ENCODE results near the gene SMLR1.

The SMLR1 gene

DNA sequence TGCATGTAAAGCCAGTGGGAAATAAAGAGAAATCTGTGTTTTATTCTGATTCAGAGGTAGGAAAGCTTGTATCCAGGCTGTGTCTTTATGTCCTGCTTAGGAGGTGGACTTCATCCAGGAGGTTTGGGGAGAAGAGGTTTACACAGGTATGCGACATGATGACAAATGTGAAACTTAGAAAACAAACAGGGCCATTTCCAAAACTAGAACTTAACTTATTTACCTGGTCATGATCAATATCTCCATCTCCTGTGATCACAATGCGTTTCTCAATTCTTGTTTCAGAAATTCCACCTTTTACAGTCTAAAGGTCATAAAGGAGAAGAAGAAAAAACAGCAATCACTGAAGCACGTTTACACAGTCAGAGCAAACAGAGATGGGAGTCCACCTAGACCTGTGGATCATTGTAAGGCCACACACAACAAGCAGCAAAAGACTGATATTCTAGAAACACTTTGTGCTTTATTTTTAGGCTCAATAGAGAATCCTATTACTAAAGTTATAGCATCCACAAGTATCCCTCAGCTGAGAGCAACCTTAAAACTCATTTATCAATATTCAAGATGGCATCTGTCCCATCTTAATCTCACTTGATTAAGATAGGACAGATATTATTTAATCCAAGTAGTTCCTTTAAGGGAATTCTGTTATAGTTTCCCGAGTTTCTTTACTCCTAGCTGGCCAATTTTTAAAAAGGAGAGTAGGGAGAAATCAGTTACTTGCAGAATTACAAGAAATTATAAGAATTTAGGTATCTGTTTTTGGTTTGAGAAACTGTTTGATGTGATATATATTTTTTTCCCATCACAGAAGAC lies 36.4 kb downstream of the SMLR1 start:
- Histone ChIP-seq H3K27me3 (ENCODE audit: control insufficient read depth, insufficient read depth, low read length) (no peaks in the 10 kb centered on the region), H3K4me3 (ENCODE audit: low read length) (no peak overlapping the region), H3K36me3 (ENCODE audit: control insufficient read depth, insufficient read depth, low read length) (no peaks in the 10 kb centered on the region), H3K9ac (ENCODE audit: low read length) (no peak overlapping the region), H3K9me3 (ENCODE audit: control insufficient read depth, low read length) (no peaks in the 10 kb centered on the region), H3K4me1 (ENCODE audit: control insufficient read depth, insufficient read depth, low read length) (no peaks in the 10 kb centered on the region)

DNA sequence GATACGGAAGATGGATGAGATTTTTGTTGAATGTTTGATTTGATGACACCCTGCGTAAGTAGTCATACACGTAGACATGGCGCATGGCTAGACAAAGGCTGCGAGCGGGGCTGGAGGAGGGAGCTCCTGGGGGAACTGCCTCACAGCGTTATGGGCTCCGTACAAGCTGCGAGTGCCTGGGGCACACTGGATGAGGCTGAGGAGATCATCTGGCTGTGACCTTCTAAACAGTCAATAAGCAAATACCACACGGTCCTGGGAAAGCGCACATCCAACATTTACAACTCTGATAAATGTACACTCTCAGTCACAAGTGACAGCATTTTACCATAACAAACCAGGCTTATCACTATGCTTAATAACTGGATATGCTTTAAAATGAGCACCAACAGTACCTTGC lies 37.1 kb downstream of the SMLR1 start:
- Histone ChIP-seq H3K9me3 (ENCODE audit: control insufficient read depth, low read length) (no peaks in the 10 kb centered on the region), H3K36me3 (ENCODE audit: control insufficient read depth, insufficient read depth, low read length) (no peaks in the 10 kb centered on the region)

DNA sequence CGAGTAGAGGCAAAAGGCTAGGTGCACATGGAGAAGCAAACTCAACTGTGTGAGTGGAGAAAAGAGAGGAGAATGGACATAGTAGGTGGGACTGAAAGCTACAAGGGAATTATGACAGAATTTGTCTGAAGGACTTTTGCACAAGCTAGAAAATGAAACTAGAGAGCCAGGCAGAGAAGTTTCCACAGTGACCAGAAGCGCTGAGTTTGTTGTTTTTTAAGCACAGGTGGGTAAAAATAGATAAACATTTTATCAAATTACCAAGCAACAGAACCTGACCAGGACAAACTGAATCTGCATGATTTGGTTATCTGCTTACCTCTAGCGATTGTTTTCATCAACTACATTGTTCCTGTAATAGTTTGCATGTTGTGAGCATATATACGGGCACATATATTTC lies 38.6 kb downstream of the SMLR1 start:
- Histone ChIP-seq H3K27me3 (ENCODE audit: control insufficient read depth, insufficient read depth, low read length) (no peaks in the 10 kb centered on the region), H3K36me3 (ENCODE audit: control insufficient read depth, insufficient read depth, low read length) (no peaks in the 10 kb centered on the region), H3K4me3 (ENCODE audit: low read length) (no peak overlapping the region), H3K9me3 (ENCODE audit: control insufficient read depth, low read length) (no peaks in the 10 kb centered on the region), H3K4me1 (ENCODE audit: control insufficient read depth, insufficient read depth, low read length) (no peaks in the 10 kb centered on the region), H3K9ac (ENCODE audit: low read length) (no peak overlapping the region)

More for the DNA sequence above, 37.1 kb downstream of the SMLR1 start:
- Histone ChIP-seq H3K27me3 (ENCODE audit: control insufficient read depth, insufficient read depth, low read length) (no peaks in the 10 kb centered on the region), H3K9ac (ENCODE audit: low read length) (no peak overlapping the region), H3K4me1 (ENCODE audit: control insufficient read depth, insufficient read depth, low read length) (no peaks in the 10 kb centered on the region), H3K4me3 (ENCODE audit: low read length) (no peak overlapping the region)

DNA sequence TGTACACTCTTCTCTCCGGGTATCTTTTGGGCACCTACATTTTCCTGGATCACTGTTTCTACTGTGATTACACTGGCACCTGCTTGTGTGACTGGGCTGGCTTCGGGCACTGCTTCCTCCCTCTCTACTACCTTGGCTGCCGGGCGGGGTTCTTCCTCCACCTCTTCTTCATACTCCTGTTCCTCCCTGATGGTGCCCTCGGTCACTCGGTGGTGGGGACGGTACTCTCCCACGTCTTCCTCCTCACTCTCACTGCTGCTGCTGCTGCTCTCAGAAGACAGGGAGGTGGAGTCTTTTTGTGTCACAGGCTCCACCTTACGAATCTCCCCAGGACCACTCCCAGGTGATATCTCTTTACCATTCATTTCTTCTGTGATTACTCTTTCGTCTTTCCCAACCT lies 42.5 kb downstream of the SMLR1 start:
- Histone ChIP-seq H3K9ac (ENCODE audit: low read length) (no peak overlapping the region), H3K36me3 (ENCODE audit: control insufficient read depth, insufficient read depth, low read length) (no peaks in the 10 kb centered on the region), H3K9me3 (ENCODE audit: control insufficient read depth, low read length) (no peaks in the 10 kb centered on the region), H3K27me3 (ENCODE audit: control insufficient read depth, insufficient read depth, low read length) (no peaks in the 10 kb centered on the region), H3K4me1 (ENCODE audit: control insufficient read depth, insufficient read depth, low read length) (no peaks in the 10 kb centered on the region), H3K4me3 (ENCODE audit: low read length) (no peak overlapping the region)

DNA sequence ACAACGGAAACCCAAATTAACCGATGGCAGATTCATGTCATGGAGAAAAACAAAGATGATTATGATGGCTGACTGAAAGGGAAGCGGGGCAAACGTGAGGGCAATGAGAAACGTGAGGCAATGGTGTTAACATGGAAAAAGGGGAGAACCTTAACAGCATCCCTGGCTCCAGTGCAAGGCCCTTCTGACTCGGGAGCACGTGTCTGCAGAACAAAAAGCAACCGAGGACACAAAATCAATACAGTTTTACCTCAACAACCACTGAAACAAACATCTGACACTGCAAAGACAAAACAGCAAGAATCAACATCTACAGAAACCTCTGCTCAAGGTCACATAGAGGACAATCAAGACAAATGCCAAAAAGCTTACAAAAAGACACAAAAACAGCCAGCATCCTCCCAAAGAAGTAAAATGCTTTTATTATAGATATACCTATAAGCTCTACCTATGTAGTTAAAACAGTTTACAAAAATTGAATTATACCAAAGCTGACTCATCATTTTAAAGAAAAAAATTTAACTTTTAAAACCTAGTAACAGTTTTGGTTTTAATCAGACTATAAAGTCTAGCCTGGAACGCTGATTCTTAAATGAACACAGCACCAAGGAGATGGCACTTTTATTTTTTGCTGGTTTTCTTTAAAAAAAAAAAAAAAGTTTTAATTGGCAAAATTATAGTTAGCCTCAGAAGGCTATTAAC lies 43.1 kb downstream of the SMLR1 start:
- Histone ChIP-seq H3K9me3 (ENCODE audit: control insufficient read depth, low read length) (no peaks in the 10 kb centered on the region), H3K4me3 (ENCODE audit: low read length) (no peak overlapping the region), H3K4me1 (ENCODE audit: control insufficient read depth, insufficient read depth, low read length) (no peaks in the 10 kb centered on the region), H3K36me3 (ENCODE audit: control insufficient read depth, insufficient read depth, low read length) (no peaks in the 10 kb centered on the region), H3K9ac (ENCODE audit: low read length) (no peak overlapping the region), H3K27me3 (ENCODE audit: control insufficient read depth, insufficient read depth, low read length) (no peaks in the 10 kb centered on the region)

DNA sequence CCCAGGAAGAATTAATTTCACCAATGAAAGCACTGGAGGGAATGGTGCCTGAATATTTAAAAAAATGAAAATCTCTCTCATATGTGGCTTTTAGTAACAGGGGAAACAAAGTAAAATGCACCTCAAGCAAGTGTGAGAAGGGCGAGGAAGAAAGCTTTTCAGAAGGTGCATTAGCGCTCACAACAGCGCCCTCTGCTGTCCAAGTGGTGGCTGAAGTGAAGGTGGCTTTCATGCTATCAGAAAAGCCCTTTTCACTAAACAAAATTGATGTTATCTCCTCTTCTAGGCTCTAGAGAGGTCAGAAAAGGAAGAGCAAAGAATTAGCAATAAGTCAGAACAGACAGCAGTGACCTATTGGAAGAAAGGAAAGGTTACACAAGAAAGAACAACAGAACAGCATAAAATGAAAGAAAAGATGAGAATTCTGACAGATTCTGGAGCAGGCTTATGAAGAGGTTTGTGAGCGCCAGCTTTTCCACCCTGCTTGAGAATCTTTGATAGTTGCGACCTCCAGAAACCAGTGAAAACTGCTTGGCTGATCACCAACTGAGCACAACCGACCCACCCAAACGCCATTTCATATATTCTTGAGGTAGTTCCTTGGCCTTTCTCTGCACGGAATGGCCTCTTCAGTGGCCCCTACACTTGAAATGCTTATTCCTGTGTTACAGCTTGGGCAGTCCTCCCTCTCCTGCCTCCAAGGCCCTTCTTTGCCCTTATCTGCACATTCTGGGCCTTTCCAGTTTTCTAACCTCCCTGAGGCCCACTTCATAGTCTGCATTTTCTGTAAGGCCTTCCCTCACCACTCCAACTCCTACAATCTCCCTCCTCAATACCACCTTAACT lies 45.3 kb downstream of the SMLR1 start:
- no peaks in the 10 kb centered on the region for H3K36me3 ChIP-seq (ENCODE audit: control insufficient read depth, insufficient read depth, low read length)
- H3K9me3 ChIP-seq (ENCODE audit: control insufficient read depth, low read length) = no peaks in the 10 kb centered on the region
- H3K4me1 ChIP-seq (ENCODE audit: control insufficient read depth, insufficient read depth, low read length) = no peaks in the 10 kb centered on the region
- H3K27me3 ChIP-seq (ENCODE audit: control insufficient read depth, insufficient read depth, low read length) = no peaks in the 10 kb centered on the region
- H3K4me3 ChIP-seq (ENCODE audit: low read length) = no peak overlapping the region
- no peak overlapping the region for H3K9ac ChIP-seq (ENCODE audit: low read length)

DNA sequence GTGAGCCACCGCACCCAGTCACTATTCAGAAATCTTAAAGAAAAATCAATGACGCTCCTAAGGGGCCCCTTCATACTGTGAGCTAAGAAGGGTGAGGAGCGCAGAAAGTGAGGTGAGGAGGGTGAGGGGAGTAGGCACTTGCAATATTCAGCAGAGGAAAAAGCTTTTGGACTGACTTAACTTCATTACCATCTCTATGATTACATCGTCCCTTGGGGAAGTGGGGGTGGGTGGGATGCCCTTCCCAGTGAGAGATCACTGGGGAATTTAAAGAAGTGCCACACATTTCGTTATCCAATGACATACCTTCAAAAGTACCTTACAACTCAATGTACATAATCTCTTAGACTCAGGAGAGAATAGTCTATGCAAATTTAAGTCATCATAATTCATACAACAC lies 46.5 kb downstream of the SMLR1 start:
- H3K9me3 ChIP-seq (ENCODE audit: control insufficient read depth, low read length) = no peaks in the 10 kb centered on the region

DNA sequence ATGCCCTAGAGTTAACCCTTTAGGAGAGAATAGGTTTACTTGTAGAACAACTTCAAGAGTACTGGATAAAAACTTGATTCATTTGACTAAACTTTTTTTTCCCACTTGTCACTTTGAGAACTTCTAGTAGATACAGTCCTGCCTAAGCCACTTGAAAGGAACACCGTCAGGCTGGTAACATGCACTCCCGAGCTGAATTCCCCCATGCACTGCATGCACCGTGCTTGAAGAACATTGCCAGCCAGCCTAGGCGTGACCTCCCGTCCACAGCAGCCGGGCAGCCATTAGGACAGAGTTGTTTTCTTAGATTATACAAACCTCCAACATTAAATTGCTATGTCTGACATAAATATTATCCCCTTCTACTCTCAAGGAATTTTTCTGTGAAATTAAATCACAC lies 52.6 kb downstream of the SMLR1 start:
- Histone ChIP-seq H3K9ac (ENCODE audit: low read length) (no peak overlapping the region), H3K4me3 (ENCODE audit: low read length) (no peak overlapping the region), H3K36me3 (ENCODE audit: control insufficient read depth, insufficient read depth, low read length) (no peaks in the 10 kb centered on the region), H3K27me3 (ENCODE audit: control insufficient read depth, insufficient read depth, low read length) (no peaks in the 10 kb centered on the region), H3K9me3 (ENCODE audit: control insufficient read depth, low read length) (no peaks in the 10 kb centered on the region), H3K4me1 (ENCODE audit: control insufficient read depth, insufficient read depth, low read length) (peaks cover 8% of the 10 kb centered on the region)

More for the DNA sequence above, 46.5 kb downstream of the SMLR1 start:
- no peak overlapping the region for H3K4me3 ChIP-seq (ENCODE audit: low read length)
- H3K9ac ChIP-seq (ENCODE audit: low read length) = no peak overlapping the region
- H3K36me3 ChIP-seq (ENCODE audit: control insufficient read depth, insufficient read depth, low read length) = no peaks in the 10 kb centered on the region
- H3K27me3 ChIP-seq (ENCODE audit: control insufficient read depth, insufficient read depth, low read length) = no peaks in the 10 kb centered on the region
- H3K4me1 ChIP-seq (ENCODE audit: control insufficient read depth, insufficient read depth, low read length) = no peaks in the 10 kb centered on the region

DNA sequence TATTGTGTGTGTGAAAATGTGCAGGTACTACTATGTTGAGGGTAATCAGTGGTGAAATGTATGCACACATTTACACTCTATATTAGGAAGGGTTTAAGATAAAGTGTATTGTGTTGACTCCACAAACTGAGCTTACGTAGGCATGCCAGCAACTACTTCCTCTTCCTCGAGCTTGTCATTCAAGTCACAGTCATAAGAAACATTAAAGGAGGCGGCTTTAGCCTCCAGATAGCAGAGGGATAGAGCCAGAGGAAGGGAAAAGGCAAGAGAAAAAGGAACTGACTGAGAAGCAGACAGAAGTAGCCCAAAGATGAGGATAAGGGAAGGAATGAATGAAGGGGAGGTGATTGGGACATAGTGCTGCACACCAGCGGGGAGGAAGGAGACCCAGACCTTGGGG lies 55.2 kb downstream of the SMLR1 start:
- H3K4me1 ChIP-seq (ENCODE audit: control insufficient read depth, insufficient read depth, low read length) = peaks cover 8% of the 10 kb centered on the region
- H3K36me3 ChIP-seq (ENCODE audit: control insufficient read depth, insufficient read depth, low read length) = no peaks in the 10 kb centered on the region

DNA sequence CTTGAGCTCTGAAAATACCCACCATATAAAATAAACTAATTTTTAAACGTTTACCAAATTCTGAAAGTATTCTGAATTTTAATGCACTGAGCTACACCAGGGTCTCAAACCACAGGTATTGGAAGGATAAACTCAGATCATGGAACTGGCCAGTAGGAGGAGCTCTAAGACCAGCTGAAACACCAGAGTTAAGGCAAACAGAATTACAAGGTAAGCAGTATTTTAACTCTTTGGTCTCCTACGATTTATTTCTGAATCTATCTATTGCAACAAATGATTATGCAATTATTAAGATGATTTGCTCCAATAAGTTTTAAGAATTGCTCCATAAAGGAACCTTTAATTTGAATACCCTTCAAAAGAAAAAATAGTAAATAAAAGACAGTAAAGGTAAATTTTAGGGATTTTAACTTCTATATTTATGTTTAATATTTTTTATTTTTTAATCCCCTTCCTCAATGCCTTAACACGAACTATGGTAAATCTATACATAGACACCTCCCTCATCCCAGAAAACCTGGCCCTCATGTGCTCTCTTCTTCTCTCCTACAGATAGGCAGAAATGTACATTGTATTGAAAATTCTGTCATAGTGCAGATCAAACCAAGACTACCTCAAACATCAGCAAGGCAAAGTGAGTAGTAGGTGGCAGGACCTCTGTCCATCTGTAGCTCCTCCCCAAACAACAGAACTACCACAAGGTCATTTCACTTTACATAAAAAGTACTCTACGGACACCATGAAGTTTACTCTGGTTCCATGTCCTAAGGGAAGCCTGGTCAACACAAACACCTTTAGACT lies 58.4 kb downstream of the SMLR1 start:
- Histone ChIP-seq H3K27me3 (ENCODE audit: control insufficient read depth, insufficient read depth, low read length) (no peaks in the 10 kb centered on the region), H3K9ac (ENCODE audit: low read length) (no peak overlapping the region), H3K4me1 (ENCODE audit: control insufficient read depth, insufficient read depth, low read length) (peaks cover 8% of the 10 kb centered on the region), H3K36me3 (ENCODE audit: control insufficient read depth, insufficient read depth, low read length) (no peaks in the 10 kb centered on the region), H3K4me3 (ENCODE audit: low read length) (no peak overlapping the region), H3K9me3 (ENCODE audit: control insufficient read depth, low read length) (no peaks in the 10 kb centered on the region)

More for the DNA sequence above, 55.2 kb downstream of the SMLR1 start:
- H3K27me3 ChIP-seq (ENCODE audit: control insufficient read depth, insufficient read depth, low read length) = no peaks in the 10 kb centered on the region
- no peak overlapping the region for H3K9ac ChIP-seq (ENCODE audit: low read length)
- H3K4me3 ChIP-seq (ENCODE audit: low read length) = no peak overlapping the region
- no peaks in the 10 kb centered on the region for H3K9me3 ChIP-seq (ENCODE audit: control insufficient read depth, low read length)
